Smooth muscle cell (in vitro differentiated cells): ENCODE data around the gene IGSF21. TPM values are rescaled to one million over a fixed set of nuclear protein-coding genes. Genes with fewer than 3 reads are reported as not detected.

Source experiments
- DNase-seq: peaks from one replicate; lab custom pipeline; 2025; ENCODE audit not compliant: unreplicated experiment; lab: John Stamatoyannopoulos, UW
- H2AFZ ChIP-seq: fragments of 200-600 bp; sonication (generic); 2 replicates; pipeline ENCODE4 v1.6.0; 2016; ENCODE audit warnings: antibody characterized with exemption, low read depth, mild to moderate bottlenecking
- H3F3A ChIP-seq: fragments of 200-600 bp; sonication (generic); 2 replicates; pipeline ENCODE4 v1.6.0; 2017; ENCODE audit warnings: antibody characterized with exemption, low read depth
- H3K27ac ChIP-seq: fragments of 200-600 bp; sonication (generic); 2 replicates; pipeline ENCODE4 v1.5.1; 2016; ENCODE audit warnings: low read depth, mild to moderate bottlenecking
- H3K27me3 ChIP-seq: fragments of 200-600 bp; sonication (generic); 2 replicates; pipeline ENCODE4 v1.6.1; 2016; ENCODE audit warnings: low read depth, mild to moderate bottlenecking
- H3K36me3 ChIP-seq: fragments of 200-600 bp; sonication (generic); 2 replicates; pipeline ENCODE4 v1.5.1; 2016; ENCODE audit warnings: low read depth
- H3K4me1 ChIP-seq: fragments of 200-600 bp; sonication (generic); 2 replicates; pipeline ENCODE4 v1.5.1; 2016; ENCODE audit warnings: low read depth
- H3K4me2 ChIP-seq: fragments of 200-600 bp; sonication (generic); 2 replicates; pipeline ENCODE4 v1.6.0; 2016; ENCODE audit warnings: mild to moderate bottlenecking
- H3K4me3 ChIP-seq: fragments of 200-600 bp; sonication (generic); 2 replicates; pipeline ENCODE4 v1.5.1; 2016; ENCODE audit warnings: mild to moderate bottlenecking
- H3K79me2 ChIP-seq: fragments of 200-600 bp; sonication (generic); 2 replicates; pipeline ENCODE4 v1.6.0; 2016; ENCODE audit warnings: low read depth, mild to moderate bottlenecking
- H3K9ac ChIP-seq: fragments of 200-600 bp; sonication (generic); 2 replicates; pipeline ENCODE4 v1.6.0; 2016; ENCODE audit warnings: low read depth
- H3K9me3 ChIP-seq: fragments of 200-600 bp; sonication (generic); replicated peaks from 2 replicates; pipeline ENCODE4 v1.5.1; 2016; ENCODE audit warnings: low read depth
- H4K20me1 ChIP-seq: fragments of 200-600 bp; sonication (generic); 2 replicates; pipeline ENCODE4 v1.6.0; 2016; ENCODE audit warnings: low read depth
- CTCF ChIP-seq: fragments of 200-600 bp; sonication (generic); IDR thresholded peaks from 2 replicates; pipeline ENCODE4 v1.5.1; 2017; ENCODE audit warnings: borderline replicate concordance, mild to moderate bottlenecking, antibody characterized with exemption; ENCODE audit not compliant: insufficient read depth, poor library complexity, severe bottlenecking
- WGBS: methylation state at CpG from one replicate; pipeline ENCODE4 v1.1.7; 2016; ENCODE audit warnings: low lambda C conversion rate; 5-methylcytosine and 5-hydroxymethylcytosine counted together
- polyA plus RNA-seq: library from polyadenylated mRNA; unstranded; fragments of >200 nt; fragmentation: Nextera tagmentation; extraction: Ambion mirVana; gene quantifications from 2 replicates; pipeline ENCODE4 v1.2.1, GENCODE V29; 2016
- total RNA-seq: library from RNA; depleted of rRNA; stranded (reverse); fragments of >200 nt; gene quantifications from 2 replicates; pipeline ENCODE4 v1.2.3, GENCODE V29; 2014

The IGSF21 gene
- total and polyA plus RNA-seq, 2 experiments from 2014 or later, result not detected

- Histone ChIP-seq H3K4me2 (no peak overlapping the region), H3K9me3 (no peaks in the 10 kb centered on the region)
These were observed 37.7 kb upstream of the IGSF21 start for GRCh38 chr1:18069903-18070302.

GRCh38 chr1:18072066-18072465 lies 35.5 kb upstream of the IGSF21 start:
- Histone ChIP-seq H3K27me3 (peaks cover 46% of the 10 kb centered on the region), H3K9me3 (no peaks in the 10 kb centered on the region), H3F3A (no peaks in the 10 kb centered on the region), H2AFZ (no peak overlapping the region), H3K27ac (no peak overlapping the region), H3K4me1 (no peaks in the 10 kb centered on the region), H3K79me2 (no peaks in the 10 kb centered on the region), H3K4me2 (no peak overlapping the region), H3K9ac (no peak overlapping the region), H3K4me3 (no peak overlapping the region), H3K36me3 (no peaks in the 10 kb centered on the region), H4K20me1 (no peaks in the 10 kb centered on the region)
- TF ChIP-seq CTCF, result no peak
- DNase-seq, result no peak
- 92% methylated on average over 9 of the region's 9 CpGs for WGBS

More at GRCh38 chr1:18069903-18070302, 37.7 kb upstream of the IGSF21 start:
- no peak overlapping the region for H3K4me3 ChIP-seq
- no peak overlapping the region for H2AFZ ChIP-seq
- no peaks in the 10 kb centered on the region for H3K4me1 ChIP-seq
- H3F3A ChIP-seq, result no peaks in the 10 kb centered on the region
- DNase-seq, result no peak
- TF ChIP-seq CTCF, result no peak
- no peak overlapping the region for H3K27ac ChIP-seq
- H3K9ac ChIP-seq, result no peak overlapping the region
- 86% methylated on average over 4 of the region's 4 CpGs for WGBS
- no peaks in the 10 kb centered on the region for H3K79me2 ChIP-seq
- H3K27me3 ChIP-seq, result peaks cover 48% of the 10 kb centered on the region
- H3K36me3 ChIP-seq, result no peaks in the 10 kb centered on the region
- H4K20me1 ChIP-seq, result no peaks in the 10 kb centered on the region

- Histone ChIP-seq H3K27me3 (peaks cover 46% of the 10 kb centered on the region), H3K4me3 (no peak overlapping the region), H4K20me1 (no peaks in the 10 kb centered on the region), H3K9ac (no peak overlapping the region), H3K4me1 (no peaks in the 10 kb centered on the region), H2AFZ (no peak overlapping the region), H3F3A (no peaks in the 10 kb centered on the region), H3K36me3 (no peaks in the 10 kb centered on the region), H3K4me2 (no peak overlapping the region), H3K79me2 (no peaks in the 10 kb centered on the region), H3K27ac (no peak overlapping the region), H3K9me3 (no peaks in the 10 kb centered on the region)
- no peak for DNase-seq
- WGBS, result 81% methylated on average over 11 of the region's 11 CpGs
- no peak for TF ChIP-seq CTCF
These were observed 34.4 kb upstream of the IGSF21 start for GRCh38 chr1:18073066-18073642.

GRCh38 chr1:18077657-18078215 lies 29.9 kb upstream of the IGSF21 start:
- Histone ChIP-seq H3K27me3 (peaks cover 59% of the 10 kb centered on the region), H3K4me2 (no peak overlapping the region), H4K20me1 (no peaks in the 10 kb centered on the region), H2AFZ (no peak overlapping the region), H3K36me3 (no peaks in the 10 kb centered on the region), H3F3A (no peaks in the 10 kb centered on the region), H3K79me2 (no peaks in the 10 kb centered on the region), H3K4me3 (no peak overlapping the region), H3K9ac (no peak overlapping the region), H3K27ac (no peak overlapping the region), H3K9me3 (no peaks in the 10 kb centered on the region), H3K4me1 (no peaks in the 10 kb centered on the region)
- DNase-seq, result no peak
- WGBS, result 76% methylated on average over 7 of the region's 7 CpGs
- TF ChIP-seq CTCF, result no peak
